ENCODE measurements around the gene ZFYVE28.

GRCh38 chr4:2377241-2377640, 41.2 kb downstream of the ZFYVE28 start:
- TF ChIP-seq EZH2 (IDR thresholded peaks at IDR 0.05) (no peak), CTCF (IDR thresholded peaks at IDR 0.05) (no peak), EZH2phosphoT487 (IDR thresholded peaks at IDR 0.05) (no peak)
